A549 (cell line): Measurements from ENCODE around the gene STRN. TPM values are rescaled to one million over a fixed set of nuclear protein-coding genes. Genes with fewer than 3 reads are reported as not detected.

Source experiments
- ATAC-seq, 2 experiments: fragments of 200-7000 bp in 1 of 2; fragments of >200 bp in 1 of 2; cut with Nextera tagmentation in 1 of 2; cut with Tn5 transposase in 1 of 2; 3 replicates each; pipeline versions ENCODE4 v1.8.0 to v1.9.1; 2018 to 2020; ENCODE audit warnings: mild to moderate bottlenecking in 1 of 2, moderate library complexity in 1 of 2
- CTCF ChIA-PET: fragments of 300-600 bp; sonication (Branson Sonifier 250); formaldehyde crosslinking; extraction: SDS; loops from one replicate; lab custom pipeline; 2021; ENCODE audit warnings: antibody characterized with exemption, inconsistent platforms; lab: Yijun Ruan, JAX
- POLR2A ChIA-PET: fragments of 350-600 bp; formaldehyde crosslinking; extraction: SDS; loops from one replicate; lab custom pipeline; 2021; ENCODE audit warnings: antibody characterized with exemption, inconsistent platforms; lab: Yijun Ruan, JAX
- DNase-seq, 2 experiments: peaks; one replicate each; pipeline versions ENCODE4 v3.0.0 to v3.0.0-alpha.2; 2011 to 2016; ENCODE audit warnings: low read depth in 1 of 2, low spot score in 1 of 2
- FAIRE-seq: peaks from 2 replicates; lab custom pipeline; 2011; peaks lifted over from hg19 to GRCh38; lab: Jason Lieb, UNC
- H3K27ac ChIP-seq, 2 experiments: fragments of >200 bp; sonication (Bioruptor Twin); formaldehyde crosslinking; 3 replicates each; pipeline ENCODE4 v1.5.1; 2016 to 2017
- H3K4me1 ChIP-seq: fragments of >200 bp; sonication (Bioruptor Twin); formaldehyde crosslinking; 3 replicates; pipeline ENCODE4 v1.6.1; 2016
- H3K4me2 ChIP-seq: fragments of >200 bp; sonication (Bioruptor Twin); formaldehyde crosslinking; 3 replicates; pipeline ENCODE4 v1.6.1; 2016
- H3K4me3 ChIP-seq: fragments of >200 bp; sonication (Bioruptor Twin); formaldehyde crosslinking; 3 replicates; pipeline ENCODE4 v1.5.1; 2016
- H3K9me3 ChIP-seq: fragments of >200 bp; sonication (Bioruptor Twin); formaldehyde crosslinking; 3 replicates; pipeline ENCODE4 v1.6.1; 2016
- CBX8 ChIP-seq: fragments of 200-600 bp; sonication (generic); IDR thresholded peaks from 2 replicates; pipeline ENCODE4 v1.6.1; 2016
- CHD4 ChIP-seq: fragments of 200-600 bp; sonication (generic); IDR thresholded peaks from 2 replicates; pipeline ENCODE4 v1.6.1; 2016; ENCODE audit warnings: antibody characterized with exemption, mild to moderate bottlenecking, borderline replicate concordance
- EHMT2 ChIP-seq: fragments of 200-600 bp; sonication (generic); IDR thresholded peaks from 2 replicates; pipeline ENCODE4 v1.6.1; 2016; ENCODE audit warnings: antibody characterized with exemption, low read depth, mild to moderate bottlenecking, moderate library complexity
- ELK1 ChIP-seq: fragments of 150-350 bp; IDR thresholded peaks from 2 replicates; pipeline ENCODE4 v1.6.1; 2014; ENCODE audit warnings: low read depth, mild to moderate bottlenecking, low read length
- ESRRA ChIP-seq: fragments of 150-350 bp; IDR thresholded peaks from 2 replicates; pipeline ENCODE4 v1.6.1; 2014; ENCODE audit warnings: mild to moderate bottlenecking, low read length, borderline replicate concordance
- HES2 ChIP-seq: fragments of >200 bp; sonication (Bioruptor Twin); formaldehyde crosslinking; IDR thresholded peaks from 2 replicates; pipeline ENCODE4 v1.6.1; 2016
- HEYL ChIP-seq: fragments of 250-450 bp; sonication (Bioruptor Pico); IDR thresholded peaks from 2 replicates; pipeline ENCODE4 v1.8.0; 2021; ENCODE audit warnings: mild to moderate bottlenecking, moderate library complexity
- KDM1A ChIP-seq: fragments of 200-600 bp; sonication (generic); IDR thresholded peaks from 2 replicates; pipeline ENCODE4 v1.6.1; 2016; ENCODE audit warnings: low read depth, mild to moderate bottlenecking
- MAFK ChIP-seq: fragments of 450-650 bp; IDR thresholded peaks from 2 replicates; pipeline ENCODE4 v1.6.1; 2014; ENCODE audit not compliant: partially characterized antibody
- MAX ChIP-seq: IDR thresholded peaks from 2 replicates; pipeline ENCODE4 v1.6.1; 2012
- PHF8 ChIP-seq: fragments of 200-600 bp; sonication (generic); IDR thresholded peaks from 2 replicates; pipeline ENCODE4 v1.6.1; 2016; ENCODE audit warnings: low read depth, mild to moderate bottlenecking, antibody characterized with exemption, moderate library complexity, borderline replicate concordance
- RARB ChIP-seq: fragments of 250-450 bp; sonication (Bioruptor Pico); IDR thresholded peaks from 2 replicates; pipeline ENCODE4 v1.8.0; 2021; ENCODE audit warnings: mild to moderate bottlenecking, moderate library complexity
- SMC3 ChIP-seq: fragments of >200 bp; sonication (Bioruptor Twin); formaldehyde crosslinking; IDR thresholded peaks from 3 replicates; pipeline ENCODE4 v1.6.1; 2018; ENCODE audit warnings: inconsistent platforms
- SREBF2 ChIP-seq: fragments of 450-650 bp; IDR thresholded peaks from 2 replicates; pipeline ENCODE4 v1.6.1; 2014; ENCODE audit warnings: mild to moderate bottlenecking, moderate library complexity
- TFCP2L1 ChIP-seq: fragments of 250-450 bp; sonication (Bioruptor Pico); IDR thresholded peaks from 2 replicates; pipeline ENCODE4 v1.5.0; 2021; ENCODE audit warnings: mild to moderate bottlenecking
- ZC3H11A ChIP-seq: fragments of 450-650 bp; IDR thresholded peaks from 2 replicates; pipeline ENCODE4 v1.6.1; 2014; ENCODE audit warnings: antibody characterized with exemption, mild to moderate bottlenecking
- ZFP36 ChIP-seq: fragments of 450-650 bp; IDR thresholded peaks from 2 replicates; pipeline ENCODE4 v1.6.1; 2014; ENCODE audit warnings: borderline replicate concordance; ENCODE audit not compliant: partially characterized antibody
- ZSCAN20 ChIP-seq: fragments of 250-450 bp; sonication (Bioruptor Pico); IDR thresholded peaks from 2 replicates; pipeline ENCODE4 v1.8.0; 2022; ENCODE audit warnings: mild to moderate bottlenecking, moderate library complexity
- WGBS: methylation state at CpG from one replicate; pipeline ENCODE4 v1.1.6; 2017; ENCODE audit errors: missing lambda C conversion rate; 5-methylcytosine and 5-hydroxymethylcytosine counted together
- polyA plus RNA-seq, 4 experiments: library from polyadenylated mRNA; depleted of rRNA in 3 of 4; stranded (reverse); fragments of >200 nt; fragmentation: RNase III in 1 of 4; extraction: RNeasy Plus Mini Kit Qiagen cat#74134 plus additional on column Dnase treatment in 1 of 4; gene quantifications; 2 replicates in 3 of 4; 3 replicates in 1 of 4; pipeline ENCODE4 v1.2.3, GENCODE V29; 2011 to 2017
- TF ChIP-seq, protein P1 (sequence below): fragments of 250-450 bp; sonication (Bioruptor Pico); IDR thresholded peaks from 2 replicates; pipeline ENCODE4 v1.5.0; 2020; ENCODE audit warnings: low read depth, mild to moderate bottlenecking, moderate library complexity
- TF ChIP-seq, protein P2 (sequence below): fragments of 200-600 bp; sonication (generic); IDR thresholded peaks from 2 replicates; pipeline ENCODE4 v1.6.1; 2016; ENCODE audit warnings: antibody characterized with exemption, mild to moderate bottlenecking, moderate library complexity
- TF ChIP-seq, protein P3 (sequence below): IDR thresholded peaks from 2 replicates; pipeline ENCODE4 v1.6.1; 2012

STRN gene
- polyA plus RNA-seq, 2 of the 4 experiments (the other 2 are of a cell fraction), result 13.1 to 36.0 TPM

- TF ChIP-seq HES2 (no peak), KDM1A (no peak), MAX (no peak), CBX8 (no peak)
Observed at GRCh38 chr2:36963734-36964133, 2.6 kb downstream of the STRN start (continued).

- Histone ChIP-seq H3K4me1 (peaks cover 27% of the 10 kb centered on the region), H3K27ac (no peak overlapping the region), H3K9me3 (no peaks in the 10 kb centered on the region), H3K4me3 (no peak overlapping the region), H3K4me2 (no peak overlapping the region)
- 94% methylated on average over 4 of the region's 4 CpGs for WGBS
- CTCF ChIA-PET, result interaction anchor here (1.0 kb wide), 1 partner anchor 184 kb away, joined by 4 read pairs; no protein-coding TSS in a partner anchor
- ATAC-seq, result no peak
- no peak for TF ChIP-seq SREBF2
- no peak for TF ChIP-seq MAX
- TF ChIP-seq CHD4, result no peak
- no peak for TF ChIP-seq MAFK
- no peak for TF ChIP-seq ESRRA
- TF ChIP-seq ZSCAN20 (CRISPR knock-in tag), result no peak
- TF ChIP-seq HEYL (CRISPR knock-in tag), result no peak
- no peak for TF ChIP-seq RARB (CRISPR knock-in tag)
- no peak for TF ChIP-seq ELK1
- TF ChIP-seq EHMT2, result no peak
- TF ChIP-seq, protein P1, sequence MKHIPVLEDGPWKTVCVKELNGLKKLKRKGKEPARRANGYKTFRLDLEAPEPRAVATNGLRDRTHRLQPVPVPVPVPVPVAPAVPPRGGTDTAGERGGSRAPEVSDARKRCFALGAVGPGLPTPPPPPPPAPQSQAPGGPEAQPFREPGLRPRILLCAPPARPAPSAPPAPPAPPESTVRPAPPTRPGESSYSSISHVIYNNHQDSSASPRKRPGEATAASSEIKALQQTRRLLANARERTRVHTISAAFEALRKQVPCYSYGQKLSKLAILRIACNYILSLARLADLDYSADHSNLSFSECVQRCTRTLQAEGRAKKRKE, result no peak
- TF ChIP-seq PHF8, result no peak
- TF ChIP-seq ZC3H11A, result no peak
- no peak for TF ChIP-seq ZFP36
- TF ChIP-seq TFCP2L1, result no peak
- TF ChIP-seq SMC3, result no peak
- TF ChIP-seq, protein P2, sequence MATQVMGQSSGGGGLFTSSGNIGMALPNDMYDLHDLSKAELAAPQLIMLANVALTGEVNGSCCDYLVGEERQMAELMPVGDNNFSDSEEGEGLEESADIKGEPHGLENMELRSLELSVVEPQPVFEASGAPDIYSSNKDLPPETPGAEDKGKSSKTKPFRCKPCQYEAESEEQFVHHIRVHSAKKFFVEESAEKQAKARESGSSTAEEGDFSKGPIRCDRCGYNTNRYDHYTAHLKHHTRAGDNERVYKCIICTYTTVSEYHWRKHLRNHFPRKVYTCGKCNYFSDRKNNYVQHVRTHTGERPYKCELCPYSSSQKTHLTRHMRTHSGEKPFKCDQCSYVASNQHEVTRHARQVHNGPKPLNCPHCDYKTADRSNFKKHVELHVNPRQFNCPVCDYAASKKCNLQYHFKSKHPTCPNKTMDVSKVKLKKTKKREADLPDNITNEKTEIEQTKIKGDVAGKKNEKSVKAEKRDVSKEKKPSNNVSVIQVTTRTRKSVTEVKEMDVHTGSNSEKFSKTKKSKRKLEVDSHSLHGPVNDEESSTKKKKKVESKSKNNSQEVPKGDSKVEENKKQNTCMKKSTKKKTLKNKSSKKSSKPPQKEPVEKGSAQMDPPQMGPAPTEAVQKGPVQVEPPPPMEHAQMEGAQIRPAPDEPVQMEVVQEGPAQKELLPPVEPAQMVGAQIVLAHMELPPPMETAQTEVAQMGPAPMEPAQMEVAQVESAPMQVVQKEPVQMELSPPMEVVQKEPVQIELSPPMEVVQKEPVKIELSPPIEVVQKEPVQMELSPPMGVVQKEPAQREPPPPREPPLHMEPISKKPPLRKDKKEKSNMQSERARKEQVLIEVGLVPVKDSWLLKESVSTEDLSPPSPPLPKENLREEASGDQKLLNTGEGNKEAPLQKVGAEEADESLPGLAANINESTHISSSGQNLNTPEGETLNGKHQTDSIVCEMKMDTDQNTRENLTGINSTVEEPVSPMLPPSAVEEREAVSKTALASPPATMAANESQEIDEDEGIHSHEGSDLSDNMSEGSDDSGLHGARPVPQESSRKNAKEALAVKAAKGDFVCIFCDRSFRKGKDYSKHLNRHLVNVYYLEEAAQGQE, result no peak
- TF ChIP-seq, protein P3, sequence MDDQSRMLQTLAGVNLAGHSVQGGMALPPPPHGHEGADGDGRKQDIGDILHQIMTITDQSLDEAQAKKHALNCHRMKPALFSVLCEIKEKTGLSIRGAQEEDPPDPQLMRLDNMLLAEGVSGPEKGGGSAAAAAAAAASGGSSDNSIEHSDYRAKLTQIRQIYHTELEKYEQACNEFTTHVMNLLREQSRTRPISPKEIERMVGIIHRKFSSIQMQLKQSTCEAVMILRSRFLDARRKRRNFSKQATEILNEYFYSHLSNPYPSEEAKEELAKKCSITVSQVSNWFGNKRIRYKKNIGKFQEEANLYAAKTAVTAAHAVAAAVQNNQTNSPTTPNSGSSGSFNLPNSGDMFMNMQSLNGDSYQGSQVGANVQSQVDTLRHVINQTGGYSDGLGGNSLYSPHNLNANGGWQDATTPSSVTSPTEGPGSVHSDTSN, result no peak
- no peak for FAIRE-seq
- POLR2A ChIA-PET, result no interaction called here
- no peak for DNase-seq
Observed at GRCh38 chr2:36963106-36963505, 3.2 kb downstream of the STRN start.
